Left renal cortex interstitium (tissue), 4 donors: ENCODE measurements around the gene ADAMTS5. TPM values are rescaled to one million over a fixed set of nuclear protein-coding genes. Genes with fewer than 3 reads are reported as not detected.
A peak's percentile ranks its signal among the peaks of the same experiment; 100 is the strongest.

Experiments
- DNase-seq, 4 donors: peaks; one replicate each; pipeline ENCODE4 v3.0.0-alpha.2; 2013; ENCODE audit warnings: low read depth in 4 of 4, low spot score in 2 of 4, missing footprints in 1 of 4
- polyA plus RNA-seq, 4 donors: library from polyadenylated mRNA; unstranded; fragments of 120-200 nt; gene quantifications; one replicate each; pipeline ENCODE4 v1.2.1, GENCODE V29; 2013; ENCODE audit not compliant: insufficient read length in 4 of 4

The ADAMTS5 gene
- polyA plus RNA-seq, 4 donors, result 19.1 to 25.8 (median 23.5) TPM

GRCh38 chr21:26892151-26892550 is 74.7 kb downstream of the ADAMTS5 start:
- no peak for DNase-seq

- no peak for DNase-seq
These were observed 78.0 kb downstream of the ADAMTS5 start for GRCh38 chr21:26888931-26889330.

- DNase-seq, result no peak
These were observed 78.6 kb downstream of the ADAMTS5 start for GRCh38 chr21:26888256-26888655.

- DNase-seq, result no peak
These were observed 79.6 kb downstream of the ADAMTS5 start for GRCh38 chr21:26887251-26887650.

GRCh38 chr21:26884436-26884835 is 82.5 kb downstream of the ADAMTS5 start:
- DNase-seq, result no peak

- no peak for DNase-seq
These were observed 83.1 kb downstream of the ADAMTS5 start for GRCh38 chr21:26883768-26884167.

- peak in 1 of 4 donors; percentile 10 for DNase-seq
These were observed 85.2 kb downstream of the ADAMTS5 start for GRCh38 chr21:26881504-26882228.

- DNase-seq, result no peak
These were observed 89.9 kb downstream of the ADAMTS5 start for GRCh38 chr21:26877018-26877417.

- no peak for DNase-seq
These were observed 92.5 kb downstream of the ADAMTS5 start for GRCh38 chr21:26874347-26874746.

Other genes starting within 250 kb of the ADAMTS5 start
- 100 to 1,000 TPM in 3 of 4 donors, 10 to 100 TPM in 1; 76.9 to 111 (median 103) TPM for gene ADAMTS1, start 121.7 kb downstream of the ADAMTS5 start, polyA plus RNA-seq